Fibroblast of pulmonary artery (primary cell): ENCODE data around the gene BCL2L1.

Experiments used
- DNase-seq: peaks from one replicate; pipeline ENCODE4 v3.0.0-alpha.2; 2010; ENCODE audit warnings: low read depth
- H3K4me3 ChIP-seq: replicated peaks from 2 replicates; pipeline ENCODE4 v1.5.1; 2011; ENCODE audit warnings: low read depth, mild to moderate bottlenecking, control low read depth, low read length, moderate library complexity
- CTCF ChIP-seq: IDR thresholded peaks from 2 replicates; pipeline ENCODE4 v1.5.1; 2011; ENCODE audit warnings: mild to moderate bottlenecking, control low read depth, low read length, inconsistent platforms; ENCODE audit errors: missing control alignments

Gene BCL2L1

GRCh38 chr20:31712112-31712553 is 10.5 kb downstream of the BCL2L1 start:
- peak overlapping the region; percentile 48 for H3K4me3 ChIP-seq
- TF ChIP-seq CTCF: no peak

GRCh38 chr20:31711179-31712111 is 11.2 kb downstream of the BCL2L1 start:
- no peak overlapping the region for H3K4me3 ChIP-seq
- DNase-seq: no peak
- TF ChIP-seq CTCF: no peak

More at GRCh38 chr20:31712112-31712553, 10.5 kb downstream of the BCL2L1 start:
- peak; percentile 59 for DNase-seq

GRCh38 chr20:31710423-31711108 is 12.1 kb downstream of the BCL2L1 start:
- no peak for TF ChIP-seq CTCF
- DNase-seq: no peak
- H3K4me3 ChIP-seq: no peak overlapping the region

GRCh38 chr20:31709939-31710338 is 12.7 kb downstream of the BCL2L1 start:
- no peak for TF ChIP-seq CTCF
- H3K4me3 ChIP-seq: no peak overlapping the region
- no peak for DNase-seq

- TF ChIP-seq CTCF: no peak
- H3K4me3 ChIP-seq: no peak overlapping the region
- DNase-seq: no peak
These were observed 13.7 kb downstream of the BCL2L1 start for GRCh38 chr20:31708736-31709534.

GRCh38 chr20:31707994-31708735 is 14.5 kb downstream of the BCL2L1 start:
- no peak overlapping the region for H3K4me3 ChIP-seq
- no peak for TF ChIP-seq CTCF
- no peak for DNase-seq
